Activated T-helper 17 cell treated with anti-CD3 and anti-CD28 coated beads, Interleukin-2, amount 50 U/mL, for 72 hours (primary cell): Measurements from ENCODE around the gene YAF2. TPM values are rescaled to one million over a fixed set of nuclear protein-coding genes. Genes with fewer than 3 reads are reported as not detected.
A peak's percentile ranks its signal among the peaks of the same experiment; 100 is the strongest.

Experiments
- ATAC-seq: fragments of 150-1000 bp; cut with Tn5 transposase; replicated peaks from 2 replicates; pipeline ENCODE4 v1.10.0; 2021; ENCODE audit warnings: mild to moderate bottlenecking, moderate library complexity
- H3K27ac Mint-ChIP-seq: one replicate; pipeline ENCODE4 v1.8.0; 2022; ENCODE audit warnings: mixed read lengths
- H3K27me3 Mint-ChIP-seq: one replicate; pipeline ENCODE4 v1.8.0; 2022; ENCODE audit warnings: mixed read lengths
- H3K36me3 Mint-ChIP-seq: one replicate; pipeline ENCODE4 v1.8.0; 2022; ENCODE audit warnings: low read depth, mild to moderate bottlenecking, mixed read lengths
- H3K4me1 Mint-ChIP-seq: one replicate; pipeline ENCODE4 v1.8.0; 2022; ENCODE audit warnings: mixed read lengths
- H3K4me3 Mint-ChIP-seq: one replicate; pipeline ENCODE4 v1.8.0; 2022; ENCODE audit warnings: mild to moderate bottlenecking, mixed read lengths
- H3K9me3 Mint-ChIP-seq: one replicate; pipeline ENCODE4 v1.8.0; 2022; ENCODE audit warnings: mixed read lengths
- total RNA-seq, 2 donors: library from RNA; stranded (reverse); gene quantifications; one replicate each; pipeline ENCODE4 v1.2.3, GENCODE V29; 2022

YAF2 gene
- total RNA-seq, 2 donors from 2014 or later: 31.7 to 32.9 TPM

DNA sequence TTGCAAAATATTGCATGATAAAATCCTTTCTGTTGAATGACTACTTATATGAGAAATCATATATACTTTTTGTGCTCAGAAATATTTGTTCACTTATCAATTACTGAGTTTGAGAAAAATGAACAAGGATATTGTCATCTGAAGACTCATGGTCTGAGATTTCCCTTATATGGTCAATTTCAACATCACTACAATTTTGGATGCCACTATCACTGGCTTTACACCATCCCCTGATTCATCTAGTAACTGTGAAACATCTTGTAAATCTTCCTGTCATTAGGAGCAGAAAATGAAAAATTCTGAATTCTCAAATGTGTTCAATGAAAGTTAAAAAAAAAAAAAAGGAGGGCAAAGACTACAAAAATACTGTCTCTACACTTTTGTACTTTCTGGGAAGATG lies 71.5 kb downstream of the YAF2 start:
- peaks cover 28% of the 10 kb centered on the region for H3K36me3 Mint-ChIP-seq
- H3K4me1 Mint-ChIP-seq: peaks cover 8% of the 10 kb centered on the region
- H3K4me3 Mint-ChIP-seq: no peak overlapping the region
- no peaks in the 10 kb centered on the region for H3K9me3 Mint-ChIP-seq
- H3K27ac Mint-ChIP-seq: no peak overlapping the region
- no peaks in the 10 kb centered on the region for H3K27me3 Mint-ChIP-seq
- ATAC-seq: no peak

DNA sequence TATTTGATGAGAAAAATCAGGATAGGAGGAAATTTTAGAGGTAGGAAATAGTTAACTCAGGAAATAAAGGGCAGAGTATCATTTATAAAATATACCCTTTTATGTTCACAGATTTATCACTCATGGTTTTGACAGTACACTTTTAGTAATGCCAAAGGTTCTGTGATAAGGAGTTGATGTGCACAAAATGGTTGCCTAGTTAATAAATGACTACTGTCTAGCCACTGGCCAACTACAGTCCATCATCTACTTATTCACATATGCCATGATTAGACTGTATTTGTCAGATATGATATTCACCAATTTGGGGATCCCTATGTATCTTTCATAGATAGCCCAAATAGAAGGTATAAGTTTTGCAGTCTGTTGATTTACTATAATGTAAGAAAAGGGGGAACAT lies 74.1 kb downstream of the YAF2 start:
- Mint-ChIP-seq H3K4me1 (peaks cover 8% of the 10 kb centered on the region), H3K4me3 (no peak overlapping the region)

DNA sequence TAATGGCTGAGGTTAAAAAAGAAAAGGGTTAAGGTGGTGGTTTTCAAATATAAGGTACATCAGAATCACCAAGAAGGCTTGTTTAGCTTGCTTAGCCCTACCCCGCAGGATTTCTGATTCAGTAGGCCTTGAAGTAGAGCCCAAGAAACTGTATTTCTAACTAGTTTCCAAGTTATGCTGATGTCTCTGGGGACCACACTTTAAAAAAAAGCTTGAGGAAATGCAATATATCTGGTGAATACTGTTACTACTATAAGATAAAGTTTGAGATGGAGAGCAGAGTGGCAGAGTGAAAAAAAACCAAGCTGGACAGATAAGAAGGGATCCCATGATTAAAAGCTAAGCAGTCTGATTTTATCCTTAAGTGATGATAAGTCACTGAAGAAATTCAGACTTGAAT lies 75.1 kb downstream of the YAF2 start:
- Mint-ChIP-seq H3K27me3 (no peaks in the 10 kb centered on the region), H3K27ac (peak overlapping the region; percentile 56), H3K4me3 (no peak overlapping the region), H3K4me1 (peaks cover 8% of the 10 kb centered on the region), H3K36me3 (peaks cover 38% of the 10 kb centered on the region), H3K9me3 (no peaks in the 10 kb centered on the region)
- no peak for ATAC-seq

More for the DNA sequence above, 74.1 kb downstream of the YAF2 start:
- H3K27me3 Mint-ChIP-seq: no peaks in the 10 kb centered on the region
- no peak overlapping the region for H3K27ac Mint-ChIP-seq
- H3K36me3 Mint-ChIP-seq: peaks cover 38% of the 10 kb centered on the region
- no peak for ATAC-seq
- no peaks in the 10 kb centered on the region for H3K9me3 Mint-ChIP-seq

DNA sequence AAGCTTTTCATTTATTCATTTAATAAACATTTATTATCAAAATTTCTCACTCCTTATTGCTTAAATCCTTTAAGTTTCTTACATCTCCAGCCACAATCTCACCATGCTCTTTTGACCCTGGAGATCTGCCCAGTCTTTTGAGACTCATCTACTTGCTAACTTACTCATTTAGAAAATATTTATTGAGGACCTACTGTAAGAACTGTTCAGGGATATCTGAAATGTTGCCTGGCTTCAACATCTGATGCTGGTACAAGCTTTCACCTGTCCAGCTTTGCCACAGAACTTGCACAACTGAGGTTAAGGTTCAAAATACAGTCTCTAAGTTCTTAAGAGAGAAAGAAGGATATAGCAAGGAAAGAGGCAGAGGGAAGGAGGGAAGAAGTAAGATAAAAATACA lies 75.9 kb downstream of the YAF2 start:
- peaks cover 38% of the 10 kb centered on the region for H3K36me3 Mint-ChIP-seq
- peak overlapping the region; percentile 56 for H3K27ac Mint-ChIP-seq
- no peaks in the 10 kb centered on the region for H3K27me3 Mint-ChIP-seq
- no peaks in the 10 kb centered on the region for H3K9me3 Mint-ChIP-seq
- no peak for ATAC-seq
- H3K4me1 Mint-ChIP-seq: peaks cover 8% of the 10 kb centered on the region
- no peak overlapping the region for H3K4me3 Mint-ChIP-seq

DNA sequence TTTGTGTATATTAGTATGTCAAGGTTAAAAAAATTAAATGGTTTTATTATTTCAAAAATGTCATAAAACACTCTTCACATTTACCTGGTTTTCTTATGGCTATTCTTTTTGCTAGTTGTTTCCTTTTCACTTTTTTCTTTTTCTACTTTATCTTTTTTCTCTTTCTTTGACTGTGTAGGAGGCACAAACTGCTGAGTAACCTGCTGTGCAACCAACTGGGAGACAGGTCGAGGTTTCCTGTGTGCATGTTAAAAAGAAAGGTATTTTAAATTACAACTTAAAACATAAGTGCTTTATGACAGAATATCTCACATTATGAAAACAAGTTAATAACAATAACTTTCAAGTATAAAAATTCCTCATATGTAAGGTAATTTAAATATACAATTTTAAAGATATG lies 76.5 kb downstream of the YAF2 start:
- H3K9me3 Mint-ChIP-seq: no peaks in the 10 kb centered on the region
- H3K36me3 Mint-ChIP-seq: peaks cover 34% of the 10 kb centered on the region
- peaks cover 5% of the 10 kb centered on the region for H3K4me1 Mint-ChIP-seq
- ATAC-seq: no peak
- no peak overlapping the region for H3K27ac Mint-ChIP-seq
- no peaks in the 10 kb centered on the region for H3K27me3 Mint-ChIP-seq
- no peak overlapping the region for H3K4me3 Mint-ChIP-seq

DNA sequence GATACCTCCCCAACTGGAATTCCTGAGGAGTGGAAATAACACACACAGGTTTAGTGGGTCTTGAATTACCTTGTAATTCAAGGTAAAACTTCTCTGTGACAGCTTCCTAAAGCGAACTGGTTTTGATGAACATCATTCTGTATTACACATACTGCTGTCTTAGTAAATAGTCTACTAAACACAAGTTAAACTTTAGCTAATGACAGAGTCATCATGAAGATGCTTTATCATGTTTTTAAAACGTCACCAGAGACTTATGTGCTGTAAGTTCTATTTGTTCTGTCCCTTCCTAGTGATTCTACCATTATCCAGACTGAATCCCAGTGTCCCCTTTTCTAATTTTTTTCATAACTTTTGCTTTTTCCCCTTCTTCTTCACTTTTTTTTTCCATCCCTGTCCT lies 81.8 kb downstream of the YAF2 start:
- Mint-ChIP-seq H3K36me3 (peaks cover 16% of the 10 kb centered on the region), H3K4me3 (no peak overlapping the region), H3K9me3 (no peaks in the 10 kb centered on the region), H3K4me1 (no peaks in the 10 kb centered on the region), H3K27ac (no peak overlapping the region), H3K27me3 (no peaks in the 10 kb centered on the region)
- no peak for ATAC-seq

DNA sequence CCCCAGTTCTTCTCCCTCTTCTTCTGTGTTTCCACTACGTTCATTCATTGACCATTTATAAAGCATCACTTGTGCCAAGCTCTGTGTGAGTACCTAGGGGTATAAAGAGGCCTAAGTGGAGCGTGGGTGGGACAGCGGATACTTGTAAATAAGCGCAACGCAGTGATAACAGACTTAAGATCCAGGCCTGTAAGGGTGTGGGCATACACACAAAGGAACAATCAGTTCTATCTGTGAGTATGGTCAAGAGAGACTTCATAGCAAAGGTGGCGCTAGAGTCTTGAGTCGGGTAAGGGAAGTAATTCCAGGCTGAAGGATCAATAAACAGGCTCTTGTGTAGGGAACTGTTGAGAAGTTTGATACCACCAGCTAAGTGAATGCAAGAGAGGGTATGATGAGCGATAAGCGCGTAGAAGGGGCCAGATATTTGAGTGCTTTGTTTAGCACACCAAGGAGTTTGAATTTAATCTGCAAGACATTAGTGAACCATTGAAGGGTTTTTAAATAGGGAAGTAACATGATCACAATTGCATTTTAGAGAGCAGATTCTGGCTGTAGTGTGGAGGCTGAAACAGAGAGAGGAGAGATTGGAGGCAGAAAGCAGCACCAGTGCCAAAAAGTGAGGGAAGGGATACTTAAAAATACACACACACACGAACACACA lies 92.4 kb downstream of the YAF2 start:
- no peak for ATAC-seq
- peak overlapping the region; percentile 72 for H3K27ac Mint-ChIP-seq
- peak overlapping the region; percentile 78 for H3K4me3 Mint-ChIP-seq
- H3K9me3 Mint-ChIP-seq: no peaks in the 10 kb centered on the region
- H3K4me1 Mint-ChIP-seq: peaks cover 19% of the 10 kb centered on the region
- H3K36me3 Mint-ChIP-seq: no peaks in the 10 kb centered on the region
- H3K27me3 Mint-ChIP-seq: no peaks in the 10 kb centered on the region

DNA sequence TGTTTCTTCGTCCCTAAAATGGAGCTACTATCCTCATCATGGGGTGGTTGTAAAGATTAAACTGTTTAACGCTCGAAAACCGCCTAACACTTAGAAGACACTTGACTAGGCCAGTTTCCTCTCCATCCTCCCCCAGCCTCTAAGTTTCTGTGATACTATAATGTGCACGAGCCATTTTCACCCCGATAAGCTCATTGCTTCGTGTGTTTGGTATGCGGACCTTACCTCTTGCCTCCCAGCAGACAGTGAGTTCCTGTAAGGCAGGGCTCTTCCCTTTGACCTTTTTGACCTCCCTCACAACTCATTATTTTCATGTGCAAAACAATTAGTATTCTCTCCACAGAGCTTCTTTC lies 92.9 kb downstream of the YAF2 start:
- Mint-ChIP-seq H3K27ac (peak overlapping the region; percentile 72), H3K9me3 (no peaks in the 10 kb centered on the region), H3K4me3 (peak overlapping the region; percentile 78), H3K36me3 (no peaks in the 10 kb centered on the region), H3K4me1 (peaks cover 23% of the 10 kb centered on the region), H3K27me3 (no peaks in the 10 kb centered on the region)
- ATAC-seq: no peak

DNA sequence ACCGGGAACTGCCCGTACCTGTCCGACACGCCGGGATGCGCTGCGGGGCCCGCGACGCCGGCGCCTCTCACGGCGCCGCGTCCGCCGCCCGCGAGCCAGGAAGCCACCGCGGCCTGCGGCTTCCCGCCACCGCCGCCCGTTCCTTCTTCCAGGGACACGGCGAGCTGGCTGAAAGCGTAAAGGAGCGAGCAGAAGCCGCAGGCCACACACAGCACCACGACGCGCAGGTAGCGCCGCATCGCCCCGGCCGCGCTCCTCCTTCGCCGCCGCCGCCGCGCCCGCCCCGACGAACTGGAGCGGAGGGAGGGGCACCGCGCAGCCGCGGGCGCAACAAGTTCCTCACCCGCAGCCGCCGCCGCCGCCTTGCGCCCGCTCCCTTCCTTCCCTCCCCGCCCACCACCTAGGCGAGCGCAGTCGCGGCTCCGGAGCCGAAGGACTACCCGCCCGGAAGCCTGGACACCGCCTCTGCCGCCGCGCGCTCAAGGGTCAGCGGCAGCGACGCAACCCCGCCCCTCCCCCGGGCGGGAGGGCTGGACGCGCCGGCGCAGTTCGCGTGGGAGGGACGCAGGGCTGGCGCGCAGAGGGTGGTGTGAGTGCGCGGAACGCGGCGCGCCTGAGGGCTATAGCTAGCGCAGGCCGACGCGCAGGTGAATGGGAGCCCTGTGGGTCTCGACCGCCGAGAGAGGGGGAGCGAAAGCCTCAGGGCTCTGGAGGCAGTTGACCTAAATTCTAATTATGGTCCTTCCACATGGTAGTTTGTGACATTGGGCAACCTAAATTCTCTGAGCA lies 93.4 kb downstream of the YAF2 start, which contains the start of gene GXYLT1:
Gene GXYLT1, minus strand, starts transcription at position 467 of the 789 bp plus-strand sequence. Its CDS starts 228 bp downstream, at position 239.
- no peaks in the 10 kb centered on the region for H3K36me3 Mint-ChIP-seq
- peak within 1 kb of the TSS; percentile 88 for H3K4me3 Mint-ChIP-seq
- no peaks in the 10 kb centered on the region for H3K27me3 Mint-ChIP-seq
- H3K27ac Mint-ChIP-seq: peak within 1 kb of the TSS; percentile 72
- H3K9me3 Mint-ChIP-seq: no peaks in the 10 kb centered on the region
- peaks cover 23% of the 10 kb centered on the region for H3K4me1 Mint-ChIP-seq
- peak; percentile 94 for ATAC-seq

DNA sequence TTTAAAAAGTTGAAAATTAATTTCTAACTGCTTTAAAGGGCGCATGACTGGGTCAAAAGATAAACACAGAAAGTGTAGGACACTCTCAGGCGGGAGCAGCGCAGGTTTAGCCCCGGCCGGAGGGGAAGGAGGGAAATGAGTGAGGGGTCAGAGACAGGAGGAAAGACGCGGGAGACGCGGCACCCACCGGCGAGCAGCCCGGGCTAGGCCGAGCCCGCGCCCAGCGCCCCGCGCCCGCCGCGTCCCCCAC lies 94.0 kb downstream of the YAF2 start:
- H3K27ac Mint-ChIP-seq: peak overlapping the region; percentile 59
- peaks cover 23% of the 10 kb centered on the region for H3K4me1 Mint-ChIP-seq
- H3K36me3 Mint-ChIP-seq: no peaks in the 10 kb centered on the region
- ATAC-seq: peak; percentile 39
- H3K9me3 Mint-ChIP-seq: no peaks in the 10 kb centered on the region
- no peaks in the 10 kb centered on the region for H3K27me3 Mint-ChIP-seq
- peak overlapping the region; percentile 88 for H3K4me3 Mint-ChIP-seq

DNA sequence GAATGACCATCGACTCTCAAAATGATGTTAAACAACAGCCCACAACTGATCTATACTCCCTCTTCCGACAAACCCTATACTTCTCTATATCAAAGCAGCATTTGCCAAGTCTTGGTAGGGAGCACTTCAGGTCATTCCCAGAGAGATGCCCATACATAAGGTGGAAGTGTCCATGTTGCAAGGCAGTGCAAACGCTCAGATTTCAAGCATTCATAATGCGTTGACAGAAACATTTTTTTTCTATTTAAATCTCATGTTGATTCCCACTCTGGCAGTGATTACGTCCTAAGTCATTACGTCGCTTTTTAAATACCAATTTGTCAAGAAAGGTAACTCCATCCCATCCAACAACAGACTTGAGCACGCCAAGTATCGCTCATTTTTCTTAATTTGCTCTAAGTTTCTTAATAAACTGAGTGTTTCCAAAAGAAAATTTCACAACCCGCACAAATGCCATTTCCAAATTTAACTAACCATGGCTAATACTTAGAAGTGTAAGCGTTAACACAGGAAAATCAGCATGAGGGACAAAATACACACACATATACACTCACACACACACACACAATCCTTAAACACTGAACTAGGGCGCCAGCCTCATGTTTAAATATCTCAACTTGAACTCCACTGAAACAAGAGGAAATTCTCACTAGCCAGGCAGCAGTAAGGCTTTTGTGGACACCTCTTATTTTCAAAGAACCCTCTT lies 94.4 kb downstream of the YAF2 start:
- ATAC-seq: no peak
- no peaks in the 10 kb centered on the region for H3K36me3 Mint-ChIP-seq

DNA sequence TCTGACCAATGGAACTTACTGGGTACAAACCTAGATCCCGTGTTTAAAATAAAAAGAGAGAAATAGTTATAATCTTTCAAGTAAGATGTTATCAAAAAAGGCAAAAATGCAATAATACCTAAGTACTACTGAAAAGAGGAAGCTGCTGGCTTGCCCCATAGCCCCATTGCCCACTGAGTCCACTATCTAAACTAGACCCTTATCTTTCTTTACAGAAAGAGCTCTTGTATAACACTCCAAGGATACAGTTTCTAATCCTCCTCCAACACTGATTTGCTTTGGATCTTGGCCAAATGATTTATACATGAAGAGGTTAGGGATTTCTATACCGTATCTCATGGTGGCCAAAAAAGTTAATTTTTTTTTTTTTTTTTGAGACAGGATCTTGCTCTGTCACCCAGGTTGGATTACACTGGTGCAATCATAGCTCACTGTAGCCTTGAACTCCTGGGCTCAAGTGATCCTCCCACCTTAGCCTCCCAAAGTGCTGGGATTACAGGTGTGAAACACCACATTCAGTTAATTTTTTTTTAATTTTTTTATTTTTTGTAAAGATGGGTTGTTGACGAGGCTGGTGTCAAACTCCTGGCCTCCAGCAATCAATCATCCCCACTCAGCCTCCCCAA lies 96.0 kb downstream of the YAF2 start:
- Mint-ChIP-seq H3K27ac (no peak overlapping the region), H3K9me3 (no peaks in the 10 kb centered on the region), H3K4me3 (peak overlapping the region; percentile 88), H3K36me3 (no peaks in the 10 kb centered on the region), H3K27me3 (no peaks in the 10 kb centered on the region), H3K4me1 (peaks cover 23% of the 10 kb centered on the region)
- no peak for ATAC-seq

More for the DNA sequence above, 94.4 kb downstream of the YAF2 start:
- Mint-ChIP-seq H3K27me3 (no peaks in the 10 kb centered on the region), H3K27ac (peak overlapping the region; percentile 59), H3K9me3 (no peaks in the 10 kb centered on the region), H3K4me3 (peak overlapping the region; percentile 88), H3K4me1 (peaks cover 23% of the 10 kb centered on the region)

DNA sequence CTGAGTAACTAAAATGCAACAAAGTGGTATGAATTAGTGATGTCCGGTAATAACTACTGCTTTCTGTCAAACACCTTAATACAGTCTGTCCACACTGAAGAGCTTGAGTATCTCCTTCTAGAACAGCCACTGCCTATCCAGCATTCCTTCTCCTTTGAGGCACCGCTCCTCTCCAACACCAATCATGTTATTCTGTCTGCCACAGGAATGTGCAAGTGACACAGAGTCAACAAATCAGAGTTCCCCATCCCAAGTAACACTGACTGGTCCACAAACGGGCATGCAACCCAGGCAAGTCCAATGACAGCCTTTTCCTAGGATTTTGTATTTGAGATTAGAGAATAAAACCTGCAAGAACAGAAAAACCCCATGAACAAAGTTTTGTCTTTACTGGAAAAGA lies 97.1 kb downstream of the YAF2 start:
- H3K27ac Mint-ChIP-seq: no peak overlapping the region
- H3K27me3 Mint-ChIP-seq: no peaks in the 10 kb centered on the region
- no peaks in the 10 kb centered on the region for H3K36me3 Mint-ChIP-seq
- H3K4me1 Mint-ChIP-seq: peaks cover 23% of the 10 kb centered on the region
- H3K4me3 Mint-ChIP-seq: no peak overlapping the region
- ATAC-seq: no peak
- H3K9me3 Mint-ChIP-seq: no peaks in the 10 kb centered on the region

DNA sequence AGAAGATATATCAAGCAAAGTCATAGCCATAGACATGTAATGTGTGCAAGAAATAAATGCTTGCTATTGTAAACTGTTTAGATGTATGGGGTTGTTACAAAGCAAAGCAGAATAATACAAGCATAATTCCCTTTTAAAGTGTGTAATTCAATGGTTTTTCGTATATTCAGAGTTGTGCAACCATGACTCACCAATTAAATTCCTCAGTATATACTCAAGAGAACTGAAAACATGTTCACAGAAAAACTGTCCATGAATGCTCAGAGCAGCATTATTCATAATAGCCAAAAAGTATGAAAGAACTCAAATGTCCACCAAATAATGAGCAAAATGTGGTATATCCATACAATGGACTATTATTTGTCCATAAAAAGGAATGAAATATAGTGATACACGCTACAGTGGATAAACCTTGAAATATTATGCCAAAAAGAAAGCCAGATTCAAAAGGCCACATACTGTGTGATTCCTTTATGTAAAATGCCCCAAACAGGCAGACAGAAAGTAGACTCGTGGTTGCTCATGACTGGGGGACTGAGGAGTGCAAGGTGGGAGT lies 102.7 kb downstream of the YAF2 start:
- H3K4me1 Mint-ChIP-seq: peaks cover 22% of the 10 kb centered on the region
- H3K4me3 Mint-ChIP-seq: no peak overlapping the region
- H3K9me3 Mint-ChIP-seq: no peaks in the 10 kb centered on the region
- no peaks in the 10 kb centered on the region for H3K27me3 Mint-ChIP-seq
- H3K27ac Mint-ChIP-seq: no peak overlapping the region
- H3K36me3 Mint-ChIP-seq: no peaks in the 10 kb centered on the region
- no peak for ATAC-seq
